GM18508 (cell line): ENCODE results near the gene PARP16.

Source experiments
- ATAC-seq: cut with Tn5 transposase; IDR thresholded peaks from one replicate; pipeline ENCODE4 v1.9.1; 2021; ENCODE audit warnings: moderate number of reproducible peaks; ENCODE audit not compliant: insufficient read depth, unreplicated experiment

PARP16 gene

DNA sequence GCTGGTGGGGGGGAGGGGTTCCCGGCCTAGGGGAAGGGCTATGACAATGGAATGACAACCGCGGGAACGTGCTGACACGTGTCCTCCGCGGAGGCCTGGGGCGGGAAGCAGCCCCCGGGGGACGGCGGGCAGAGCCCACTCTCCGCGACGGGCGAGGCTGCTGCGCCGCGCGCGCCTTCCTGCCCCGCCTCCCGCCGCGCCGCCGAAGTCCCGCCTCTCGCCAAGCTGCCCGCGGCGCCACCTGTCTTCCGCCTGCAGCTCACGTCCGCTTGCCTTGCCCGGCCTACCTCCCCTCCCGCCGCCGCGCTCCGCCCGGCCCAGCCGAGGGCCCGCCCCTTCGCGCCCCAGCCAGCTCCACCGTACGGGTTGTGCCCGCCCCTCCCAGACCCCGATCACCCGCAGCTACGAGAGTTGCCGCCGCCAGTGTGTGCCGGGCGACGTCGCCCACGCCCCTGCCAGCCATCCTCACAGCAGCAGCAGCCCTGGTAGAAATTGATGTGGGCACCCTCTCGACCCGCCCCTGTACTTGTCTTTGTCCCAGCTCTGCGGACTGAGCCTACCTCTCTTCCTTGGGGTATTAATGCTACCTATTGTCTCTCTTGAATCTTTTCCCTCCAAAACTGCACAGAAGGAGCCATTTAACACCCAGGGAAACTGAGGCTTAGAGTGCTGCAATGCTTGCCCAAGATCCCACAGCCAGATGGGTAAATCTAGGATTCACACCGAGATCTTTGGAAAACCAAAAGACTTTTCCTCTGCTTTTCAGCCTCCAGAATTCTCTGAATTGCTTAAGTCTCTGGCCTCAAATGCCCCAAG lies at the start of gene PARP16:
Gene PARP16, minus strand, starts transcription at position 180 of the 816 bp plus-strand sequence. CDS start 457 bp downstream, outside the sequence.
- ATAC-seq: peak; percentile 52

- ATAC-seq: no peak
Measured at GRCh38 chr15:65335278-65336055, 48.8 kb upstream of the PARP16 start.

- no peak for ATAC-seq
Measured at GRCh38 chr15:65334586-65335231, 48.0 kb upstream of the PARP16 start.

- no peak for ATAC-seq
Measured at GRCh38 chr15:65333856-65334255, 47.2 kb upstream of the PARP16 start.

DNA sequence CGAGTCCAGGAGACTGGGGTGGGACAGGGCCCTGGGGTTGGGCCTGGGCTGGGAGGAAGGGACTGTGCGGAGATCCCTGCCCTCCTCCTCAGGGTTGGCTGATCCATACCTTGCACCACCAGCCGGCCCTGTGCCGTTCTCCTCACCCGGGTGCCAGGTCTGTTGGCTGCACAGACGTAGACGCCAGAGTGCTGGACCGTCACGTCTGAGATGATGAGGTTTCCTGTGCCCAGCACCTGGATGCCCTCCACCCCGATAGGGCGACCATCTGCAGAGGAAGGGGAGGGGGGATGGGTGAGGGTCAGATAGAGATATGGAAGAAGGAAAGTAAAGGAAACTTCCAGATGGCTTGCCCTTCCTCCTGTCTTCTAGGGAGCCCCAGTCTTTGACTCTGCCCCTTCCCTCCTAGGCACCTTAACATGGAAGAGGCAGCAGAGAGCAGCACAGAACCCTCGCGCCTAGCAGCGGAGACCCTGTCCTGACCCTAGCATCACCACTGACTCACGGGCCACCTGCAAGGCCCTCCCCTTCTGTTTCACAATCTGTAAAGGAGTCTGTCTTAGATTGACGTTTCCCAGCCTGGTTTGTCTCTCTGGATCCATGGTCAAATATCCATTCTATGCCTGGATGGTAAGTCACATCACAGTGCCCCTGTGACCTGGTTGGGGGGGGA lies 46.6 kb upstream of the PARP16 start:
- ATAC-seq: no peak

- ATAC-seq: no peak
Measured at GRCh38 chr15:65332391-65333147, 45.9 kb upstream of the PARP16 start.

- no peak for ATAC-seq
Measured at GRCh38 chr15:65331811-65332210, 45.1 kb upstream of the PARP16 start.

- no peak for ATAC-seq
Measured at GRCh38 chr15:65330934-65331645, 44.4 kb upstream of the PARP16 start.

- ATAC-seq: no peak
Measured at GRCh38 chr15:65329984-65330735, 43.5 kb upstream of the PARP16 start.

- ATAC-seq: no peak
Measured at GRCh38 chr15:65329288-65329983, 42.8 kb upstream of the PARP16 start.

- no peak for ATAC-seq
Measured at GRCh38 chr15:65328506-65329287, 42.0 kb upstream of the PARP16 start.

- ATAC-seq: no peak
Measured at GRCh38 chr15:65327651-65328393, 41.1 kb upstream of the PARP16 start.

GRCh38 chr15:65326818-65327217 lies 40.1 kb upstream of the PARP16 start:
- ATAC-seq: no peak

- ATAC-seq: no peak
Measured at GRCh38 chr15:65326117-65326526, 39.4 kb upstream of the PARP16 start.

DNA sequence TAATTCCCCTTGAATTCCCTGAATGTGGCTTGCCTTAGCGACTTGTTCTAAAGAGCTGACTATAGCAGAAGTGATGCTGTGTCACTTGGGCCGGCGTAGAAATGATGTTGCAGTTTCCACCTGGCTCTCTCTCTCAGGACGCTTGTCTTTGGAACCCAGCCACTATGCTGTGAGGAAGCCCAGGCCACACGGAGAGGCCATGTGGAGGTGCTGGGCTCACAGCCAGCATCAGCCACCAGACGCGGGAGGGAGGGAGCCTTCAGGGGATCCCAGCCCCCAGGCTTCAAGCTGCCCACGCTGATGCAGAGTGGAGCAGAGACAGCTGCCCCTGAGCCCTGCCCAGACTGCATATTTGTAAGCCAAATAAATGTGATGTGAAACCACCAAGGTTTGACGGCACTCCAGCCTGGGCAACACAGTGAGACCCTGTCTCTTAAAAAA lies 36.4 kb upstream of the PARP16 start:
- no peak for ATAC-seq

GRCh38 chr15:65318870-65319356 lies 32.2 kb upstream of the PARP16 start:
- ATAC-seq: no peak
